DND-41 (cell line): ENCODE data around the gene ORM2.

Experiments used
- EZH2 ChIP-seq: IDR thresholded peaks from 3 replicates; pipeline ENCODE4 v1.6.1; 2012; ENCODE audit warnings: borderline replicate concordance, low read depth, mild to moderate bottlenecking, moderate library complexity, low read length, inconsistent platforms; ENCODE audit not compliant: severe bottlenecking
- TF ChIP-seq, protein P1 (sequence below): IDR thresholded peaks from 2 replicates; pipeline ENCODE4 v1.5.1; 2012; ENCODE audit warnings: borderline replicate concordance, low read length, moderate library complexity, mild to moderate bottlenecking; ENCODE audit not compliant: poor library complexity, severe bottlenecking; ENCODE audit errors: extremely low read depth

DNA sequence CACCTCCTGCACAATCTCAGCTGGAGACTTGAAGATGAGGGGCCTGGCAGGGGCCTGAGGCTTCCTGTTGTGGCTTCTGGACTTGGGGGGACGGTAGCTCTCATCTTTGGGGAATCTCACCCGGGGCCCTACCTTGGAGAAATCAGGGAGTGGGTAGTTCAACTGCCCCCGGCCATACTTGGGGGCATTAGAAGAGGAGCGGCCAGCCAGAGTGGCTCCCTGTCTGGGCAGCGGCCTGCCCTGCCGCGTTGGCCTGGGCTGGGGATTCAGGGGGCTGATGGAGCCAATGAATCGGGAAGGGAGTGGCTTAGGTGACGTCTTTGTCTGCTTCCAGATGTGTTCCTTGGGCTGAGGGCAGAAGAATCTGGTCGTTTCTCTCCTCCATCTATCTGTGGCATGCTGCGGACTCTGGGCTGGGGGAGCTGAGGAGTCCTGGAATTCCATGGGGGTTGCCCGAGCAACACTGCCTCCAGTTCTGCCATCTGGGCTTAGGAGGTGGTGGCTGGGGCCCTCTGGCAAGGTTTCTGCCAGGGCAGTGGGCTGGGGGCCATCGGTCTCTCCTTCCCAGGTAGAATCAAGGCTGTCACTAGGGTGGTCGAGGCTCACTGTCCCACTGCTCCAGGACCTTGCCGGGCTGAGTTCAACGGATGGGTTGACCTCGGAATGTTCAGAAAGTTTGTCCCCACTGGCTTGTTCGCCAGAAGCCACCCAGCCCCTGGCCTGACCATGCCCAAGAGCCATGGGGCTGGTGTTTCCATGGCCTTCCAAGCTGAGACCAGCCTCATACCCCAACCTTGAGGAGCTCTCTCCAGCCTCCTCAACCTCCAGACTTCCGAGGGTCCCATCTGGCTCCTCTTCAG, 47.1 kb downstream of the ORM2 start:
- TF ChIP-seq, protein P1, sequence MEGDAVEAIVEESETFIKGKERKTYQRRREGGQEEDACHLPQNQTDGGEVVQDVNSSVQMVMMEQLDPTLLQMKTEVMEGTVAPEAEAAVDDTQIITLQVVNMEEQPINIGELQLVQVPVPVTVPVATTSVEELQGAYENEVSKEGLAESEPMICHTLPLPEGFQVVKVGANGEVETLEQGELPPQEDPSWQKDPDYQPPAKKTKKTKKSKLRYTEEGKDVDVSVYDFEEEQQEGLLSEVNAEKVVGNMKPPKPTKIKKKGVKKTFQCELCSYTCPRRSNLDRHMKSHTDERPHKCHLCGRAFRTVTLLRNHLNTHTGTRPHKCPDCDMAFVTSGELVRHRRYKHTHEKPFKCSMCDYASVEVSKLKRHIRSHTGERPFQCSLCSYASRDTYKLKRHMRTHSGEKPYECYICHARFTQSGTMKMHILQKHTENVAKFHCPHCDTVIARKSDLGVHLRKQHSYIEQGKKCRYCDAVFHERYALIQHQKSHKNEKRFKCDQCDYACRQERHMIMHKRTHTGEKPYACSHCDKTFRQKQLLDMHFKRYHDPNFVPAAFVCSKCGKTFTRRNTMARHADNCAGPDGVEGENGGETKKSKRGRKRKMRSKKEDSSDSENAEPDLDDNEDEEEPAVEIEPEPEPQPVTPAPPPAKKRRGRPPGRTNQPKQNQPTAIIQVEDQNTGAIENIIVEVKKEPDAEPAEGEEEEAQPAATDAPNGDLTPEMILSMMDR = no peak
- no peak for TF ChIP-seq EZH2
